Prostate gland (tissue), 2 donors: Measurements from ENCODE around the gene QRFP. TPM values are rescaled to one million over a fixed set of nuclear protein-coding genes. Genes with fewer than 3 reads are reported as not detected.

Experiments
- DNase-seq: peaks from one replicate; pipeline ENCODE4 v3.0.0-alpha.2; 2019; ENCODE audit warnings: low spot score
- H3K27ac ChIP-seq, 2 donors: fragments of 200-600 bp; sonication (generic); 2 replicates each; pipeline ENCODE4 v1.5.1; 2017 to 2019
- H3K27me3 ChIP-seq: fragments of 200-600 bp; sonication (generic); replicated peaks from 2 replicates; pipeline ENCODE4 v1.5.1; 2019; ENCODE audit not compliant: insufficient read depth
- H3K36me3 ChIP-seq, 2 donors: fragments of 200-600 bp; sonication (generic); 1 replicate in 1 of 2; 2 replicates in 1 of 2; pipeline versions ENCODE4 v1.5.1 to v1.8.1; 2017 to 2019
- H3K4me1 ChIP-seq: fragments of 200-600 bp; sonication (generic); replicated peaks from 2 replicates; pipeline ENCODE4 v1.5.1; 2019
- H3K4me3 ChIP-seq, 2 donors: fragments of 200-600 bp; sonication (generic); 2 replicates each; pipeline ENCODE4 v1.5.1; 2017 to 2019
- H3K9me3 ChIP-seq: fragments of 200-600 bp; sonication (generic); 2 replicates; pipeline ENCODE4 v1.5.1; 2017
- POLR2A ChIP-seq: fragments of 450-650 bp; IDR thresholded peaks from one replicate; pipeline ENCODE4 v1.6.1; 2016; ENCODE audit warnings: antibody characterized with exemption, mild to moderate bottlenecking
- POLR2AphosphoS5 ChIP-seq: sonication (generic); formaldehyde crosslinking; IDR thresholded peaks from one replicate; pipeline ENCODE4 v1.6.1; 2017; ENCODE audit warnings: antibody characterized with exemption
- WGBS: methylation state at CpG from one replicate; pipeline ENCODE4 v1.1.5; 2018; 5-methylcytosine and 5-hydroxymethylcytosine counted together
- intact Hi-C: fragments of 100-400 bp; cut with DNase I; formaldehyde crosslinking; loops from one replicate; pipeline ENCODE4 v1.14.2; 2022
- total RNA-seq, 2 donors: library from RNA; depleted of rRNA; stranded (reverse); fragments of >200 nt; gene quantifications; one replicate each; pipeline ENCODE4 v1.1.0, GENCODE V29; 2016
- TF ChIP-seq, protein P1 (sequence below), 4 experiments: fragments of 200-600 bp in 2 of 4; fragments of 450-650 bp in 2 of 4; sonication (generic) in 2 of 4; IDR thresholded peaks; 1 replicate in 3 of 4; 2 replicates in 1 of 4; pipeline ENCODE4 v1.5.1; 2016 to 2019; ENCODE audit warnings: antibody characterized with exemption in 4 of 4, mild to moderate bottlenecking in 2 of 4, moderate library complexity in 2 of 4

Gene QRFP
- total RNA-seq, 2 donors from 2014 or later = 1.0 TPM; not detected in 1

DNA sequence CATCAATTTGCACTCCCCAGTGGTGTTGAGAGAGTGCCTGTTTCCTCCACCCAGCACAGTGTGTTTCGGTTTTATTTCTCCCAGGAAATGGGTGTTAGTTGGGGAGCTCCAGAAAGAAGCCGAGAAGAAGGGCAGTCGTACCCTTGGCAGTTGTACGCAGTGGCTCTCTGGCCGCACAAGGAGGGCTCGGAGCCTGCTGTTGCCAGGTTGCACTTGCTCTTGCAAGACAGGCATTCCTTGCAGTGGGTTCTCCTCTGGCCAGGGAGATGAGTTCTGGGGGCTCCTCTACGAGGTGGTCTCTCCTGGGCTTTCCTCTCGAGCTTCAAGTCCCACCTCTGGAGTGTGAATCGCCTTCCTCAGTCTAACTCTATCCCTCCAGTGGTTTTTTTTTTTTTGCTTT, 29.1 kb downstream of the QRFP start:
- intact Hi-C loops = no loop called here
- 82% methylated on average over 9 of the region's 9 CpGs for WGBS
- no peaks in the 10 kb centered on the region for H3K9me3 ChIP-seq

DNA sequence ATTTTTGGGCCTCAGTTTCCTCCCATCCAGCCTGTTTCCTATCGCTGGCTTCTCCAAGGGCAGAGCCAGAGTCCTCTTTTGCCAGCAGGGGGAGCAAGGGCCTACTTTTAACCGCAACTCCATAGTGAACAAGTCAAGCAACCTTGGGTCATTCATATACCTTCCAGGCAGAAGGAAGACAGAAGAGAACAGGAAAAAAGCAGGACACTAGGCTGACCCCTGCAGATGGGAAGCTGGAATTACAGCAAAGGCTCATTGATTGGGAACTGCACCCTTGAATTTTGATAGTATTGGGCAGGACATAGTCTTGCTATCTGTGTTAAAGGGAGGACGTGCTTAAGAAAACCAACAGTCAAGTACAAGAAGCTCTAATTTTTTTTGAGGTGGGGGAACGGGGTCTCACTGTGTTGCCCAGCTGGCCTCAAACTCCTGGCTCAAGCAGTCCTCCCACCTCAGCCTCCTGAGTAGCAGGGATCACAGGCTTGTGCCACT, 30.1 kb downstream of the QRFP start:
- H3K4me1 ChIP-seq = peaks cover 2% of the 10 kb centered on the region
- intact Hi-C loops = no loop called here
- H3K27ac ChIP-seq = no peak overlapping the region
- H3K27me3 ChIP-seq = no peaks in the 10 kb centered on the region
- WGBS = 41% methylated on average over 4 of the region's 4 CpGs
- H3K4me3 ChIP-seq = no peak overlapping the region
- TF ChIP-seq, protein P1, sequence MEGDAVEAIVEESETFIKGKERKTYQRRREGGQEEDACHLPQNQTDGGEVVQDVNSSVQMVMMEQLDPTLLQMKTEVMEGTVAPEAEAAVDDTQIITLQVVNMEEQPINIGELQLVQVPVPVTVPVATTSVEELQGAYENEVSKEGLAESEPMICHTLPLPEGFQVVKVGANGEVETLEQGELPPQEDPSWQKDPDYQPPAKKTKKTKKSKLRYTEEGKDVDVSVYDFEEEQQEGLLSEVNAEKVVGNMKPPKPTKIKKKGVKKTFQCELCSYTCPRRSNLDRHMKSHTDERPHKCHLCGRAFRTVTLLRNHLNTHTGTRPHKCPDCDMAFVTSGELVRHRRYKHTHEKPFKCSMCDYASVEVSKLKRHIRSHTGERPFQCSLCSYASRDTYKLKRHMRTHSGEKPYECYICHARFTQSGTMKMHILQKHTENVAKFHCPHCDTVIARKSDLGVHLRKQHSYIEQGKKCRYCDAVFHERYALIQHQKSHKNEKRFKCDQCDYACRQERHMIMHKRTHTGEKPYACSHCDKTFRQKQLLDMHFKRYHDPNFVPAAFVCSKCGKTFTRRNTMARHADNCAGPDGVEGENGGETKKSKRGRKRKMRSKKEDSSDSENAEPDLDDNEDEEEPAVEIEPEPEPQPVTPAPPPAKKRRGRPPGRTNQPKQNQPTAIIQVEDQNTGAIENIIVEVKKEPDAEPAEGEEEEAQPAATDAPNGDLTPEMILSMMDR (IDR thresholded peaks at IDR 0.05) = peak; percentile 57 to 93 (median 92)
- TF ChIP-seq POLR2A = no peak
- peak; percentile 84 for TF ChIP-seq POLR2AphosphoS5
- H3K9me3 ChIP-seq = no peaks in the 10 kb centered on the region
- H3K36me3 ChIP-seq = no peaks in the 10 kb centered on the region
- DNase-seq = peak; percentile 84

More for the DNA sequence above, 29.1 kb downstream of the QRFP start:
- no peak for DNase-seq
- Histone ChIP-seq H3K27me3 (no peaks in the 10 kb centered on the region), H3K27ac (no peak overlapping the region), H3K4me1 (peaks cover 7% of the 10 kb centered on the region), H3K36me3 (no peaks in the 10 kb centered on the region), H3K4me3 (no peak overlapping the region)
- TF ChIP-seq POLR2A (no peak), POLR2AphosphoS5 (no peak)
- TF ChIP-seq, protein P1 (IDR thresholded peaks at IDR 0.05) = no peak

DNA sequence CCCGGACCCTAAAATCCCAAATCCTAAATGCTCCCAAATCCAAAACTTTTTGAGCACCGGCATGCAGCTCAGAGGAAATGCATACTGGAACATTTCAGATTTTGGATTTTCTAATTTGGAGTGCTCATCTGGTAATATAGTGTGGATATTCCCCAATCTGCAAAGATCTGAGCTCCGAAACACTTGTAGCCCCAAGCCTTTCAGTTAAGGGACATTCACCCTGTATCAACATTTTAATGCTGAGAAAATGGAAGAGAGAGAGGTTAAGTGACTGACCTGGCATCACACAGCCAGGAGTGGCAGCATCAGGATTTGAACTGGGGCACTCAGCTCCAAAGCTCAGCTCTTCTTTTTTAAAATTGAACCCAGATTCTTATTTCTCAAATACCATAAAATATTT, 30.7 kb downstream of the QRFP start:
- Histone ChIP-seq H3K27ac (no peak overlapping the region), H3K9me3 (no peaks in the 10 kb centered on the region), H3K36me3 (no peaks in the 10 kb centered on the region), H3K4me1 (peaks cover 2% of the 10 kb centered on the region), H3K27me3 (no peaks in the 10 kb centered on the region), H3K4me3 (no peak overlapping the region)
- TF ChIP-seq, protein P1 (IDR thresholded peaks at IDR 0.05) = no peak
- TF ChIP-seq POLR2A = no peak
- TF ChIP-seq POLR2AphosphoS5 = no peak
- intact Hi-C loops = no loop called here
- 94% methylated on average over 3 of the region's 3 CpGs for WGBS
- DNase-seq = no peak

DNA sequence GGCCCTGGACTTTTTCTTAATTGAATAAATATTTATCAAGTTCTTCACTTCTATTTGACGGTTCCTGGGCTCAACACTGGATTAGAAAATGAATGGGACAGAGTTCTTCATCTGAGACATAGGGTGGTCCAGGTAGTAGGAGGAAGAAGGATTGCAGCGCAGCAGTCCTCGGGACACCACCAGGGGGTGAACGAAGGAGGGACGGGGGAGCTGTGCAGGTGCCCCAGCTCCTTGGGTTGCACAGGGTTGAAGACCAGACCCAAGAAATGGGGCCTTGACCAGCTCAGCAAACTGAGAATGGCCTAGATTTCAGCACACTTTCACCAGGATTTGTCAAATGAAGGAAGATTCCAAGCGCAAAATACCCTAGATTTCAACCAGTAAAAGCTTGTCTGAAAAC, 32.1 kb downstream of the QRFP start:
- Histone ChIP-seq H3K27ac (no peak overlapping the region), H3K4me3 (no peak overlapping the region), H3K27me3 (no peaks in the 10 kb centered on the region), H3K9me3 (no peaks in the 10 kb centered on the region), H3K36me3 (no peaks in the 10 kb centered on the region), H3K4me1 (peaks cover 2% of the 10 kb centered on the region)
- DNase-seq = no peak
- 76% methylated on average over 6 of the region's 6 CpGs for WGBS
- intact Hi-C loops = no loop called here
- TF ChIP-seq, protein P1 (IDR thresholded peaks at IDR 0.05) = no peak
- TF ChIP-seq POLR2A (no peak), POLR2AphosphoS5 (no peak)

DNA sequence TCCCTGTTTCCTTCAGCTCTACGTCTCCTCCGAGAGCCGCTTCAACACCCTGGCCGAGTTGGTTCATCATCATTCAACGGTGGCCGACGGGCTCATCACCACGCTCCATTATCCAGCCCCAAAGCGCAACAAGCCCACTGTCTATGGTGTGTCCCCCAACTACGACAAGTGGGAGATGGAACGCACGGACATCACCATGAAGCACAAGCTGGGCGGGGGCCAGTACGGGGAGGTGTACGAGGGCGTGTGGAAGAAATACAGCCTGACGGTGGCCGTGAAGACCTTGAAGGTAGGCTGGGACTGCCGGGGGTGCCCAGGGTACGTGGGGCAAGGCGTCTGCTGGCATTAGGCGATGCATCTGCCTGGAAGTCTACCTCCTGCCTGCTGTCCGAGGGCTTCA, 33.9 kb downstream of the QRFP start:
- H3K9me3 ChIP-seq = no peaks in the 10 kb centered on the region
- no peak for TF ChIP-seq POLR2A
- TF ChIP-seq, protein P1 (IDR thresholded peaks at IDR 0.05) = no peak
- TF ChIP-seq POLR2AphosphoS5 = no peak
- no peaks in the 10 kb centered on the region for H3K27me3 ChIP-seq
- H3K27ac ChIP-seq = no peak overlapping the region
- no peak for DNase-seq
- no peaks in the 10 kb centered on the region for H3K36me3 ChIP-seq
- no peaks in the 10 kb centered on the region for H3K4me1 ChIP-seq
- no peak overlapping the region for H3K4me3 ChIP-seq
- intact Hi-C loops = loop anchor here (2.0 kb wide), 1 partner anchor 92 kb away; no protein-coding TSS in a partner anchor
- 92% methylated on average over 23 of the region's 23 CpGs for WGBS
